Gastrocnemius medialis (tissue), 4 donors: ENCODE results near the gene PHACTR1. TPM values are rescaled to one million over a fixed set of nuclear protein-coding genes. Genes with fewer than 3 reads are reported as not detected.

ENCODE experiments used
- ATAC-seq, 2 donors: fragments of 150-250 bp; one replicate each; pipeline ENCODE4 v1.9.1; 2016
- DNase-seq, 2 donors: peaks; one replicate each; pipeline ENCODE4 v3.0.0-alpha.2; 2019
- H3K27ac ChIP-seq, 4 donors: fragments of 200-600 bp; sonication (generic); 1 replicate in 1 of 4; 2 replicates in 3 of 4; pipeline ENCODE4 v1.5.1; 2016 to 2018; ENCODE audit warnings: mild to moderate bottlenecking in 2 of 4, moderate library complexity in 1 of 4
- H3K27me3 ChIP-seq, 3 donors: fragments of 200-600 bp; sonication (generic) in 2 of 3; 1 replicate in 1 of 3; 2 replicates in 2 of 3; pipeline versions ENCODE4 v1.5.1 to v1.6.0; 2016 to 2019; ENCODE audit warnings: mild to moderate bottlenecking in 1 of 3, moderate library complexity in 1 of 3
- H3K36me3 ChIP-seq, 2 donors: fragments of 200-600 bp; sonication (generic) in 1 of 2; one replicate each; pipeline ENCODE4 v1.5.1; 2017 to 2018
- H3K4me1 ChIP-seq, 2 donors: fragments of 200-600 bp; sonication (generic) in 1 of 2; one replicate each; pipeline ENCODE4 v1.5.1; 2016 to 2017; ENCODE audit warnings: mild to moderate bottlenecking in 2 of 2
- H3K4me3 ChIP-seq, 4 donors: fragments of 200-600 bp; sonication (generic) in 3 of 4; 1 replicate in 1 of 4; 2 replicates in 3 of 4; pipeline ENCODE4 v1.5.1; 2016 to 2019; ENCODE audit warnings: mild to moderate bottlenecking in 2 of 4
- H3K9me3 ChIP-seq, 3 donors: fragments of 200-600 bp; sonication (generic) in 2 of 3; 1 replicate in 1 of 3; 2 replicates in 2 of 3; pipeline ENCODE4 v1.5.1; 2016 to 2019
- CTCF ChIP-seq, 5 experiments: fragments of 450-650 bp in 3 of 5; fragments of 200-600 bp in 2 of 5; sonication (generic) in 2 of 5; IDR thresholded peaks in 4 of 5; conservative IDR thresholded peaks in 1 of 5; 1 replicate in 4 of 5; 2 replicates in 1 of 5; pipeline ENCODE4 v1.5.1; 2016 to 2019; ENCODE audit warnings: antibody characterized with exemption in 5 of 5, mild to moderate bottlenecking in 3 of 5, moderate library complexity in 3 of 5
- POLR2A ChIP-seq, 2 donors: fragments of 450-650 bp; IDR thresholded peaks; one replicate each; pipeline ENCODE4 v1.6.1; 2017; ENCODE audit warnings: antibody characterized with exemption in 2 of 2, mild to moderate bottlenecking in 2 of 2, moderate library complexity in 2 of 2
- in situ Hi-C, 4 donors: fragments of 200-750 bp; cut with MboI; loops; one replicate each; pipeline versions ENCODE4 v1.15.0 to v1.8.0; 2017; ENCODE audit warnings: low sequenced_read_pairs in 4 of 4
- intact Hi-C: fragments of 100-400 bp; cut with DNase I; formaldehyde crosslinking; loops from one replicate; pipeline ENCODE4 v1.15.1; 2023; ENCODE audit warnings: low total_unique reads
- total RNA-seq, 4 donors: library from RNA; depleted of rRNA; stranded (reverse); fragments of >200 nt; gene quantifications; one replicate each; pipeline versions ENCODE4 v1.1.0 to v1.2.3, GENCODE V29; 2016

PHACTR1 gene
- total RNA-seq, 4 donors from 2014 or later: 0.07 to 0.82 (median 0.21) TPM

GRCh38 chr6:12832226-12832735 lies 115.7 kb downstream of the PHACTR1 start:
- in situ Hi-C loops: no loop called here
- ATAC-seq (no peak), DNase-seq (no peak)
- Histone ChIP-seq H3K27ac (no peak overlapping the region), H3K9me3 (no peaks in the 10 kb centered on the region), H3K4me1 (no peaks in the 10 kb centered on the region), H3K27me3 (no peaks in the 10 kb centered on the region), H3K4me3 (no peak overlapping the region), H3K36me3 (no peaks in the 10 kb centered on the region)
- TF ChIP-seq POLR2A (IDR thresholded peaks at IDR 0.05): no peak
- no peak for TF ChIP-seq CTCF (IDR thresholded peaks at IDR 0.05 in 4 of 5, conservative IDR thresholded peaks at IDR 0.05 in 1 of 5)
- intact Hi-C loops: no loop called here

- no peaks in the 10 kb centered on the region for H3K4me1 ChIP-seq
- no peak overlapping the region for H3K4me3 ChIP-seq
- no peak for TF ChIP-seq POLR2A (IDR thresholded peaks at IDR 0.05)
- TF ChIP-seq CTCF (IDR thresholded peaks at IDR 0.05 in 4 of 5, conservative IDR thresholded peaks at IDR 0.05 in 1 of 5): no peak
- H3K36me3 ChIP-seq: no peaks in the 10 kb centered on the region
- intact Hi-C loops (no loop called here), in situ Hi-C loops (no loop called here)
- no peak for ATAC-seq
- no peak overlapping the region for H3K27ac ChIP-seq
- H3K27me3 ChIP-seq: no peaks in the 10 kb centered on the region
- no peaks in the 10 kb centered on the region for H3K9me3 ChIP-seq
- no peak for DNase-seq
Observed at GRCh38 chr6:12836009-12836408, 119.4 kb downstream of the PHACTR1 start.

- Histone ChIP-seq H3K4me3 (no peak overlapping the region), H3K9me3 (no peaks in the 10 kb centered on the region), H3K36me3 (no peaks in the 10 kb centered on the region), H3K27me3 (no peaks in the 10 kb centered on the region), H3K27ac (no peak overlapping the region), H3K4me1 (no peaks in the 10 kb centered on the region)
- in situ Hi-C loops (no loop called here), intact Hi-C loops (no loop called here)
- ATAC-seq (no peak), DNase-seq (no peak)
- no peak for TF ChIP-seq POLR2A (IDR thresholded peaks at IDR 0.05)
- TF ChIP-seq CTCF (IDR thresholded peaks at IDR 0.05 in 4 of 5, conservative IDR thresholded peaks at IDR 0.05 in 1 of 5): no peak
Observed at GRCh38 chr6:12841619-12842018, 125.1 kb downstream of the PHACTR1 start.

GRCh38 chr6:12842114-12842513 lies 125.5 kb downstream of the PHACTR1 start:
- in situ Hi-C loops: no loop called here
- H3K27ac ChIP-seq: no peak overlapping the region
- ATAC-seq (no peak), DNase-seq (no peak)
- no peaks in the 10 kb centered on the region for H3K9me3 ChIP-seq
- H3K4me3 ChIP-seq: no peak overlapping the region
- H3K4me1 ChIP-seq: no peaks in the 10 kb centered on the region
- TF ChIP-seq POLR2A (IDR thresholded peaks at IDR 0.05) (no peak), CTCF (IDR thresholded peaks at IDR 0.05 in 4 of 5, conservative IDR thresholded peaks at IDR 0.05 in 1 of 5) (no peak)
- intact Hi-C loops: no loop called here
- no peaks in the 10 kb centered on the region for H3K36me3 ChIP-seq
- no peaks in the 10 kb centered on the region for H3K27me3 ChIP-seq

DNA sequence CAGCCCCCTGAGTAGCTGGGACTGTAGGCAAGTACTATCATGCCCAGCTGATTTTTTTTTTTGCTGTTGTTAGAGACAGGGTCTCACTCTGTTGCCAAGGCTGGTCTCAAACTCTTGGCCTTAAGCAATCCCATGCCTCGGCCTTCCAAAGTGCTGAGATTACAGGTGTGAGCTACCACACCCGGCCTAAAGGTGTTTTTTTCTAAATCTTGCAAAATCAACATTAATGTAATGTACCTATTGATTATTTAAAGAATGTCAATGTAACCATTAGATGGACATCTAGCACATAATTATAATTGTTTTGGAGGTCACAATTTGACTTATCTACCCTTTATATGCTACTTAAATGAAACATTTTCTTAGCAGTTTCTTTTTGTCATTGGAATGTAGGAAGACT lies 126.1 kb downstream of the PHACTR1 start:
- H3K4me3 ChIP-seq: no peak overlapping the region
- in situ Hi-C loops: no loop called here
- H3K27ac ChIP-seq: no peak overlapping the region
- H3K9me3 ChIP-seq: no peaks in the 10 kb centered on the region
- H3K4me1 ChIP-seq: no peaks in the 10 kb centered on the region
- no peaks in the 10 kb centered on the region for H3K27me3 ChIP-seq
- TF ChIP-seq CTCF (IDR thresholded peaks at IDR 0.05 in 4 of 5, conservative IDR thresholded peaks at IDR 0.05 in 1 of 5) (no peak), POLR2A (IDR thresholded peaks at IDR 0.05) (no peak)
- intact Hi-C loops: no loop called here
- ATAC-seq (no peak), DNase-seq (no peak)
- no peaks in the 10 kb centered on the region for H3K36me3 ChIP-seq
